Osteoblast (primary cell): ENCODE results near the gene PTCD3. TPM values are rescaled to one million over a fixed set of nuclear protein-coding genes. Genes with fewer than 3 reads are reported as not detected.

Experiments used
- DNase-seq: peaks from one replicate; pipeline ENCODE4 v3.0.0; 2011; ENCODE audit warnings: low spot score, mixed read lengths; ENCODE audit not compliant: insufficient read length; ENCODE audit errors: missing footprints
- H2AFZ ChIP-seq: 2 replicates; pipeline ENCODE4 v1.6.0; 2011; ENCODE audit warnings: mild to moderate bottlenecking, low read length
- H3K27ac ChIP-seq: 2 replicates; pipeline ENCODE4 v1.5.1; 2011; ENCODE audit warnings: mild to moderate bottlenecking, low read depth, low read length, moderate library complexity
- H3K27me3 ChIP-seq: 2 replicates; pipeline ENCODE4 v1.6.0; 2012; ENCODE audit warnings: mild to moderate bottlenecking, control low read depth, inconsistent platforms, low read length, moderate library complexity; ENCODE audit not compliant: insufficient read depth
- H3K36me3 ChIP-seq: 2 replicates; pipeline ENCODE4 v1.5.1; 2011; ENCODE audit warnings: mild to moderate bottlenecking, low read length, control low read depth, moderate library complexity; ENCODE audit not compliant: insufficient read depth
- H3K4me1 ChIP-seq: 2 replicates; pipeline ENCODE4 v1.5.1; 2011; ENCODE audit warnings: mild to moderate bottlenecking, low read length, control low read depth, moderate library complexity; ENCODE audit not compliant: insufficient read depth
- H3K4me2 ChIP-seq: 2 replicates; pipeline ENCODE4 v1.6.0; 2011; ENCODE audit warnings: mild to moderate bottlenecking, low read length; ENCODE audit not compliant: insufficient read depth
- H3K4me3 ChIP-seq: fragments of 200-600 bp; sonication (generic); 3 replicates; pipeline ENCODE4 v1.5.1; 2012; ENCODE audit warnings: mild to moderate bottlenecking, low read length, inconsistent platforms; ENCODE audit not compliant: insufficient read depth
- H3K79me2 ChIP-seq: 2 replicates; pipeline ENCODE4 v1.6.0; 2012; ENCODE audit warnings: mild to moderate bottlenecking, low read length, control low read depth, inconsistent platforms; ENCODE audit not compliant: insufficient read depth
- H3K9me3 ChIP-seq: 2 replicates; pipeline ENCODE4 v1.5.1; 2011; ENCODE audit warnings: low read depth, low read length, control low read depth
- H4K20me1 ChIP-seq: 2 replicates; pipeline ENCODE4 v1.6.0; 2012; ENCODE audit warnings: mild to moderate bottlenecking, low read length, control low read depth; ENCODE audit not compliant: insufficient read depth
- total RNA-seq: library from RNA; depleted of rRNA; stranded (reverse); fragments of >200 nt; gene quantifications from 2 replicates; pipeline ENCODE4 v1.2.3, GENCODE V29; 2012
- TF ChIP-seq, protein P1 (sequence below): IDR thresholded peaks from 2 replicates; pipeline ENCODE4 v1.5.1; 2011; ENCODE audit warnings: mild to moderate bottlenecking, low read depth, low read length, moderate library complexity; ENCODE audit errors: extremely low read depth

PTCD3 gene
- total RNA-seq, 1 donor = 55.0 TPM

- H3K27ac ChIP-seq = peak overlapping the region; percentile 95
- no peak overlapping the region for H2AFZ ChIP-seq
- H3K4me1 ChIP-seq = peaks cover 18% of the 10 kb centered on the region
- peaks cover 17% of the 10 kb centered on the region for H3K36me3 ChIP-seq
- peak overlapping the region; percentile 86 for H3K4me3 ChIP-seq
- DNase-seq = no peak
- H3K27me3 ChIP-seq = no peaks in the 10 kb centered on the region
- TF ChIP-seq, protein P1, sequence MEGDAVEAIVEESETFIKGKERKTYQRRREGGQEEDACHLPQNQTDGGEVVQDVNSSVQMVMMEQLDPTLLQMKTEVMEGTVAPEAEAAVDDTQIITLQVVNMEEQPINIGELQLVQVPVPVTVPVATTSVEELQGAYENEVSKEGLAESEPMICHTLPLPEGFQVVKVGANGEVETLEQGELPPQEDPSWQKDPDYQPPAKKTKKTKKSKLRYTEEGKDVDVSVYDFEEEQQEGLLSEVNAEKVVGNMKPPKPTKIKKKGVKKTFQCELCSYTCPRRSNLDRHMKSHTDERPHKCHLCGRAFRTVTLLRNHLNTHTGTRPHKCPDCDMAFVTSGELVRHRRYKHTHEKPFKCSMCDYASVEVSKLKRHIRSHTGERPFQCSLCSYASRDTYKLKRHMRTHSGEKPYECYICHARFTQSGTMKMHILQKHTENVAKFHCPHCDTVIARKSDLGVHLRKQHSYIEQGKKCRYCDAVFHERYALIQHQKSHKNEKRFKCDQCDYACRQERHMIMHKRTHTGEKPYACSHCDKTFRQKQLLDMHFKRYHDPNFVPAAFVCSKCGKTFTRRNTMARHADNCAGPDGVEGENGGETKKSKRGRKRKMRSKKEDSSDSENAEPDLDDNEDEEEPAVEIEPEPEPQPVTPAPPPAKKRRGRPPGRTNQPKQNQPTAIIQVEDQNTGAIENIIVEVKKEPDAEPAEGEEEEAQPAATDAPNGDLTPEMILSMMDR = no peak
- H4K20me1 ChIP-seq = peaks cover 2% of the 10 kb centered on the region
- no peaks in the 10 kb centered on the region for H3K9me3 ChIP-seq
- peaks cover 82% of the 10 kb centered on the region for H3K79me2 ChIP-seq
- H3K4me2 ChIP-seq = peak overlapping the region; percentile 91
Measured at GRCh38 chr2:86107031-86107430, 996 bp downstream of the PTCD3 start.

- Histone ChIP-seq H4K20me1 (no peaks in the 10 kb centered on the region), H2AFZ (no peak overlapping the region), H3K27me3 (no peaks in the 10 kb centered on the region), H3K4me1 (peaks cover 16% of the 10 kb centered on the region), H3K79me2 (peaks cover 23% of the 10 kb centered on the region), H3K27ac (no peak overlapping the region), H3K4me3 (no peak overlapping the region), H3K36me3 (peaks cover 81% of the 10 kb centered on the region), H3K9me3 (no peaks in the 10 kb centered on the region), H3K4me2 (no peak overlapping the region)
- TF ChIP-seq, protein P1 = no peak
- DNase-seq = no peak
Measured at GRCh38 chr2:86118130-86118529, 12.1 kb downstream of the PTCD3 start.

GRCh38 chr2:86123328-86123925 lies 17.4 kb downstream of the PTCD3 start:
- DNase-seq = no peak
- TF ChIP-seq, protein P1 = no peak
- Histone ChIP-seq H2AFZ (no peak overlapping the region), H3K36me3 (peaks cover 96% of the 10 kb centered on the region), H3K4me3 (no peak overlapping the region), H3K4me1 (no peaks in the 10 kb centered on the region), H4K20me1 (no peaks in the 10 kb centered on the region), H3K4me2 (no peak overlapping the region), H3K27ac (no peak overlapping the region), H3K79me2 (peaks cover 2% of the 10 kb centered on the region), H3K27me3 (no peaks in the 10 kb centered on the region), H3K9me3 (no peaks in the 10 kb centered on the region)

DNA sequence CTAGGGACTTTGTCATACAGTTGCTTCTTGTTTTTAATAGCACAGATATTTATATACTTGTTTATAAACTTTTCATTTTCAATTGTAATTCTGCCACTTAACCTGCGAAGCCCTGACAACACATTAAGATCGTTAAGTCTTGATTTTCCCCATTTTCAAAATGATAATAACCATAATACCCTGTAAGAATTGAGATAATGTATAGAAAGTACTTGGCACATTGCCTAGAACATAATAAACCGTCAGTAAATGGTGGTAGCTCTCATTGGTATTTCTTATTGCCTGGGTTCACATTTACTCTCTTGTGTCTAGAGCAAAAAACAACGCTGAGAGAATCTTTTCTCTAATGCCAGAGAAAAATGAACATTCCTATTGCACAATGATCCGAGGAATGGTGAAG lies 18.6 kb downstream of the PTCD3 start:
- Histone ChIP-seq H4K20me1 (no peaks in the 10 kb centered on the region), H2AFZ (no peak overlapping the region), H3K9me3 (no peaks in the 10 kb centered on the region), H3K27ac (no peak overlapping the region), H3K4me2 (no peak overlapping the region), H3K79me2 (peaks cover 2% of the 10 kb centered on the region), H3K27me3 (no peaks in the 10 kb centered on the region), H3K4me3 (no peak overlapping the region), H3K36me3 (peaks cover 96% of the 10 kb centered on the region), H3K4me1 (no peaks in the 10 kb centered on the region)
- TF ChIP-seq, protein P1 = no peak
- DNase-seq = no peak
